ENCODE measurements around the gene MGAT5B. TPM values are rescaled to one million over a fixed set of nuclear protein-coding genes. Genes with fewer than 3 reads are reported as not detected.

The MGAT5B gene
- total RNA-seq, 1 donor from 2014 or later = 1.8 TPM

DNA sequence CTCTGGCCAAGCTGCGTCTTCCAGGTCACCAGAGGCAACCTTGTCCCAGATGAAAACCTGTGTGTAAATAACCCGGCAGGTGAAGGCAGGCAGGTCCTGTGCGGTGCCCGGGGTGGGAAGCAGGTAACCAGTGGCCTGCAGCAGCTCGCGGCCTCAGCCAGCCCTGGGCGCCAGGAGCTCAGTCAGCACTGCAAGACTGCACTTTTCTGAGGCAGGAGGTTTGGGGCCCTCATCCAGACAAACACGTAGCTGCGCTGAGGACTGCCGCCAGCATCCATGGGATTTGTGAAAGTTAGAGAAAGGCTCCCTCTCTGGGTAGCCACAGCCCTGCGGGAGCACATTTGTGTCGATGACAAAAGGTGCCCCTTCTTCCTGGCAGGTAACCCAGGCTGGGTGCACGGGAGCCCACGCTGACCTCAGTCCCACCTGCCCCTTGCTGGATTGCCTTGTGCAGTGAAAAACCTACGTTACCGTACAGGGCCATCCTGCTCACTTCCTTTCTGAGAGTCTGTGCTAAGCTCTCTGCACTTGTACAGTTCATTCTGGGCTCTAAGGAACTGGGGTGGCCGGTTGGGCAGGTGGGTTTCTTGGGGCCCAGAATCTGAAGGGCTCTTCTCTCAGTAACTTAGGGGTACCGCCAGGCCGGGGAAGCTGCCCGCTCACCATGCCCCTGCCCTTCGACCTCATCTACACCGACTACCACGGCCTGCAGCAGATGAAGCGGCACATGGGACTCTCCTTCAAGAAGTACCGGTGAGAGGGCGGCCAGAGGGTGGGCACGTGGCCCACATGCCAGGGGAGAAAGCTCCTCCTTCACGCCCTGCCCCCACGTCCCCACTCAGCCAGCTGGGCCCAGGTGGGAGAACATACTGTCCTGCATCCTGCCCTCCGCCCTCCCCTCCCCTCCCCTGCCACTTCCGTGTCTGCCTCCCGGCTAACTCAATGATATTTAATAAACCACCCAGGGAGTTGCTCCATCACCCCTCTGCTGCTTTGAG is 56.4 kb downstream of the MGAT5B start:
- TF ChIP-seq, protein P1, sequence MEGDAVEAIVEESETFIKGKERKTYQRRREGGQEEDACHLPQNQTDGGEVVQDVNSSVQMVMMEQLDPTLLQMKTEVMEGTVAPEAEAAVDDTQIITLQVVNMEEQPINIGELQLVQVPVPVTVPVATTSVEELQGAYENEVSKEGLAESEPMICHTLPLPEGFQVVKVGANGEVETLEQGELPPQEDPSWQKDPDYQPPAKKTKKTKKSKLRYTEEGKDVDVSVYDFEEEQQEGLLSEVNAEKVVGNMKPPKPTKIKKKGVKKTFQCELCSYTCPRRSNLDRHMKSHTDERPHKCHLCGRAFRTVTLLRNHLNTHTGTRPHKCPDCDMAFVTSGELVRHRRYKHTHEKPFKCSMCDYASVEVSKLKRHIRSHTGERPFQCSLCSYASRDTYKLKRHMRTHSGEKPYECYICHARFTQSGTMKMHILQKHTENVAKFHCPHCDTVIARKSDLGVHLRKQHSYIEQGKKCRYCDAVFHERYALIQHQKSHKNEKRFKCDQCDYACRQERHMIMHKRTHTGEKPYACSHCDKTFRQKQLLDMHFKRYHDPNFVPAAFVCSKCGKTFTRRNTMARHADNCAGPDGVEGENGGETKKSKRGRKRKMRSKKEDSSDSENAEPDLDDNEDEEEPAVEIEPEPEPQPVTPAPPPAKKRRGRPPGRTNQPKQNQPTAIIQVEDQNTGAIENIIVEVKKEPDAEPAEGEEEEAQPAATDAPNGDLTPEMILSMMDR (IDR thresholded peaks at IDR 0.05) = no peak
- TF ChIP-seq EZH2 (IDR thresholded peaks at IDR 0.05) (no peak), EZH2phosphoT487 (IDR thresholded peaks at IDR 0.05) (no peak)
- H3K36me3 Mint-ChIP-seq = no peaks in the 10 kb centered on the region
- H3K9me3 Mint-ChIP-seq = no peaks in the 10 kb centered on the region
- Histone ChIP-seq H3F3A (ENCODE audit: low read depth) (no peaks in the 10 kb centered on the region), H3K4me1 (peaks cover 11% of the 10 kb centered on the region), H3K36me3 (no peaks in the 10 kb centered on the region), H3K4me3 (no peak overlapping the region), H3K4me2 (no peak overlapping the region), H3K27ac (peak overlapping the region; percentile 20), H3K9me3 (ENCODE audit: low read depth) (no peaks in the 10 kb centered on the region), H3K27me3 (no peaks in the 10 kb centered on the region), H3K9ac (no peak overlapping the region), H3K79me2 (ENCODE audit: low read depth) (no peaks in the 10 kb centered on the region), H4K20me1 (ENCODE audit: low read depth) (no peaks in the 10 kb centered on the region), H2AFZ (replicated peaks) (no peak overlapping the region)
- no peak overlapping the region for H3K4me3 Mint-ChIP-seq
- peaks cover 9% of the 10 kb centered on the region for H3K27me3 Mint-ChIP-seq (ENCODE audit: insufficient read depth, low read depth)
- no peak overlapping the region for H3K27ac Mint-ChIP-seq
- no peak for DNase-seq (ENCODE audit: low spot score)
- peaks cover 18% of the 10 kb centered on the region for H3K4me1 Mint-ChIP-seq

DNA sequence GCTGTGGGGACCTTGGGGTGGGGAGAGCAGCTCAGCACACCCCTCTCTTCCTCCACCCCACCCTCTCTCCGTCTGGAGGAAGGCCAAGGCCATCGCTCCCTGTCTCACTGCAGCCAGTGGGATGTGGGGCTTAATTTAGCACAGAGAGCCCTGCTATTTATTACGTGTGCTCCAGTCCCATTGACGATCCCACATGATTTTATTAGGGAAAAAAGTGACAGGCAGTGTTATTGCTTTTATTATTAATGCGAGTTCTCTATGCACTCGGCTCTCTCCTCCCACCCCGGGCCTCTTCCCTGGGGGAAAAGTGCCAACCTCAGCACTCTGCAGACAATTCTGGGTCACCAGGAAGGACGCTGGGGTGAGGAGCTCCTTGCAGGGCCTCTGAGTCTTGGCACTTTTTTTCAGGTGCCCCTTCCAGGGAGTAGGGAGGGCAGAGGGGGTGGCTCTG is 57.3 kb downstream of the MGAT5B start:
- Histone ChIP-seq H3K36me3 (no peaks in the 10 kb centered on the region), H4K20me1 (ENCODE audit: low read depth) (no peaks in the 10 kb centered on the region), H3F3A (ENCODE audit: low read depth) (no peaks in the 10 kb centered on the region), H3K9ac (no peak overlapping the region), H3K4me2 (no peak overlapping the region), H3K4me1 (peaks cover 13% of the 10 kb centered on the region), H2AFZ (replicated peaks) (no peak overlapping the region), H3K79me2 (ENCODE audit: low read depth) (no peaks in the 10 kb centered on the region), H3K4me3 (no peak overlapping the region), H3K27ac (no peak overlapping the region), H3K9me3 (ENCODE audit: low read depth) (no peaks in the 10 kb centered on the region), H3K27me3 (no peaks in the 10 kb centered on the region)
- no peak overlapping the region for H3K4me3 Mint-ChIP-seq
- H3K36me3 Mint-ChIP-seq = no peaks in the 10 kb centered on the region
- no peaks in the 10 kb centered on the region for H3K9me3 Mint-ChIP-seq
- no peak for DNase-seq (ENCODE audit: low spot score)
- no peak overlapping the region for H3K27ac Mint-ChIP-seq
- H3K4me1 Mint-ChIP-seq = peaks cover 17% of the 10 kb centered on the region
- no peak for TF ChIP-seq EZH2phosphoT487 (IDR thresholded peaks at IDR 0.05)
- TF ChIP-seq, protein P1 (IDR thresholded peaks at IDR 0.05) = no peak
- TF ChIP-seq EZH2 (IDR thresholded peaks at IDR 0.05) = no peak
- H3K27me3 Mint-ChIP-seq (ENCODE audit: insufficient read depth, low read depth) = peaks cover 7% of the 10 kb centered on the region

DNA sequence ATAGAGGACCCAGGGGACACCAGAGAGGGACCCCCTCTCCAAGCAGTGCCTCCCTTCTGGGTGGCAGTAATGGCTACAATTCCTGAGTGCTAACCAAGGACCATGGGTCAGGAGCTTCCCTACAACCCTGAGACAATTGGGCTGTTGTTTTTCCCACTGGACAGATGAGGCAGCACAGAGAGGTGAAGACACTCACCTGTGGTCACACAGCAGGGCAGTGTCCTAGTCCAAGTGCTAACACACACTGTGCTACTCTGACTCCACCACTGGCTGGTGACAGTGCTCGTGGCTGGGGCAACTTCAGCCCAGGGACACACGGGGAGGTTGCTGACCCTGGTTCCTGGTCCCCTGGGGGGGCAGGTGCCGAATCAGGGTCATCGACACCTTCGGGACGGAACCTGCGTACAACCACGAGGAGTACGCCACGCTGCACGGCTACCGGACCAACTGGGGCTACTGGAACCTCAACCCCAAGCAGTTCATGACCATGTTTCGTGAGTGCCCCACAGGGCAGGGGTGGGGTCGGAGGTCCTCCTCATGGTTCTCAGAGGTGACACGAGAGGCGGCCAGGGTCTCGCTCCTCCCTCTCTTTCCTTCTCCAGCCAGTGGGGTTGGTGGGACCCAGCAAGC is 58.1 kb downstream of the MGAT5B start:
- peak overlapping the region; percentile 72 for H3K27ac Mint-ChIP-seq
- H3K9me3 ChIP-seq (ENCODE audit: low read depth) = no peaks in the 10 kb centered on the region
- H3K4me3 Mint-ChIP-seq = no peak overlapping the region
- no peak overlapping the region for H3K27ac ChIP-seq
- no peaks in the 10 kb centered on the region for H3K9me3 Mint-ChIP-seq
- peaks cover 13% of the 10 kb centered on the region for H3K4me1 ChIP-seq
- no peak overlapping the region for H3K4me3 ChIP-seq
- TF ChIP-seq EZH2 (IDR thresholded peaks at IDR 0.05) = no peak
- TF ChIP-seq EZH2phosphoT487 (IDR thresholded peaks at IDR 0.05) = no peak
- TF ChIP-seq, protein P1 (IDR thresholded peaks at IDR 0.05) = no peak
- H3K27me3 ChIP-seq = no peaks in the 10 kb centered on the region
- H3K4me1 Mint-ChIP-seq = peaks cover 16% of the 10 kb centered on the region
- H2AFZ ChIP-seq (replicated peaks) = no peak overlapping the region
- no peak overlapping the region for H3K4me2 ChIP-seq
- no peaks in the 10 kb centered on the region for H3K79me2 ChIP-seq (ENCODE audit: low read depth)
- no peaks in the 10 kb centered on the region for H4K20me1 ChIP-seq (ENCODE audit: low read depth)
- no peak overlapping the region for H3K9ac ChIP-seq
- no peaks in the 10 kb centered on the region for H3K36me3 ChIP-seq
- peaks cover 5% of the 10 kb centered on the region for H3K27me3 Mint-ChIP-seq (ENCODE audit: insufficient read depth, low read depth)
- no peaks in the 10 kb centered on the region for H3F3A ChIP-seq (ENCODE audit: low read depth)
- no peaks in the 10 kb centered on the region for H3K36me3 Mint-ChIP-seq
- DNase-seq (ENCODE audit: low spot score) = no peak
